Stimulated activated CD4-positive, alpha-beta T cell treated with anti-CD3 and anti-CD28 coated beads, TNF-alpha, amount 100 ng/mL, for 4 hours (primary cell): Measurements from ENCODE around the gene AEN.

Source experiments
- DNase-seq, 3 experiments: peaks; one replicate each; pipeline ENCODE4 v3.0.0-alpha.2; 2020; ENCODE audit warnings: low read depth in 3 of 3

The AEN gene

DNA sequence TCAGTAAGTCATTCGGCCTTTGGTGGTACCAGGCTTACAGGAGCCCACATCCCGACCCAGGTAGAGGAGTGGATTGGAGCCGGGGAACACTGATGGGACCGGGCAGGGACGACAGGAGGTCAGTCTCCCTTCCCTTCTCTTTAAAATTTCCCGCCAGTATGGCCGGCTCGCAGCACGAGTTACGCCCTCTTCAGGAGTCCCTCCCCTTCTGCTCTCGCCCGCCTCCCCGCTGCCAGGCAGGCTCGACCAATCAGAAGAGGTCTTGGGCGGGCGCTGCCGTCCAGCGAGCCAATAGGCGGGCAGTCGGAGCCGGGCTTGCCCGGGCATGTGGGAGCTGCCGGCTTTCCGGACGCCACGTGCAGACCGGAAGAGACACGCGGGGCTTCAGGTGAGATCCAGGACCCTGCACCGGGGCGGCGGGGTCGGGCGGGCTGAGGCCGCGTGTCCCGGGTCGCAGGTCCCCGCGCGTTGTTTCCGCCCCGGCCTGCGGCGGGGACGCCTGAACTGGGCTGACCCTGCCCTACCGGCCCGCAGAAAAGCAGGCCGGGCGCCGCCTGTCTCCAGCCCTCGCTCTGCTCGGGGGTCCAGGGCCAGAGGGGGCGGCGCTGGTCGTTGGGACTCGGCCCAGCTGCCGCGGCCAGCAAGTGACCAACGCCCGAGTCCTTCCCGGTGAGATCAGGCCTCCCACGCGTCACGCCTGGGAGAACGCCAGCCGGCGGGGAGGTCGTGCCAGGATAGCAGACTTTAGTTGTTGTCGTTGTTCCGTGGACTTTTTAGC lies at the start of gene AEN:
TSS of gene AEN (plus strand) at position 346 of the 778 bp plus-strand sequence. CDS start 4,870 bp downstream, outside the sequence.
- DNase-seq: peak; percentile 89 to 92 (median 91)

- no peak for DNase-seq
These were observed 49.3 kb upstream of the AEN start for GRCh38 chr15:88571852-88572259.

DNA sequence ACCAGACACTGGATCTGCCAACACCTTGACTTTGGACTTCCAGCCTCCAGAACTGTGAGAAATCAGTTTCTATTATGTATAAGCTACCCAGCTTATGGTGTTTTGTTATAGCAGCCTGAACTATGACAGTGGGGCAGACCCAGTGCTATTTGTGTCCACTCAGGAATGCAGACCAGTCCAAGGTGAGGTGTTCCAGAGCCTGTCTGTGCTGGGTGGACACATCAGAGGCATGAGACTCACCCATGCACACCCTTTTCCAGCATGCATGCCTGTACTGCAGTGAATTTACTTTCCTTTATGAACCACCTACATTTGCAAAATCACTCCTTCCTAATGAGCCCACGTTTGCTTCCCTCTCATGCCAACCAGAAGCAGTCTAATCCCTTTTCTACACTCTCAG lies 47.1 kb upstream of the AEN start:
- DNase-seq: no peak

DNA sequence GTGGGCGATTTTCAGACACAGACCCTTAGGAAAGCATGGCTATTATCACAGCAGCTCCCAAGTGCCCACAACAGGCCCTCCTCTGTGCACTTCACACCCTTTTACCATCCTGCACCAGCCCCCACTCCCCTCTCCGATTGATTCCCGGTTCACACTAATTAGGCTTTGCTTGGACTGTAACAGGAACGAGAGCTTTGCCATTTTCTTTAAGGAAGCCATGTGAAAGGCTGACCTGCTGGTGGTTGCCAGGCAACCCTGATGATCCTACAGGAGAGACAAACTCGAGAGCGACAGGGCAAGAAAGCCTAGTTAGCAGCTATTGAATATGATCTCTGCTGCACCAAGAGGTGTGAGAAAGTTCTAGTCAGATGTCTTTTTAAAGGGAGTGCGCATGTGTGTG lies 46.5 kb upstream of the AEN start:
- no peak for DNase-seq

DNA sequence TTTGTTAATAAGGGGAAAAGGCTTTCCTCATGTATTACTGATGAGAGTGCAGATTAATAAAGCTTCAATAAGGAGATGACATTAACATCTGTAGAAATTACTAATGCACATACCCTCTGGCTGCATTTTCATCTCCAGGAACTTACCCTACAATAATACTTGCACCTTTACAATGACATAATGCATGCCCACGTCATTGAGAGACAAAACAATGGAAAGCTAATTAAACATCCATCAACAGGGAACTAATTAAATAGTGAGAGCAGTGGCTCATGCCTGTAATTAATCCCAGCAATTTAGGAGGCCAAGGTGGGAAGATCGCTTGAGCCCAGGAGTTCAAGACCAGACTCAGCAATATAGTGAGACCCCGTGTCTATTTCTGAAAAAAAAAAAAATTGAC lies 41.8 kb upstream of the AEN start:
- DNase-seq: no peak

DNA sequence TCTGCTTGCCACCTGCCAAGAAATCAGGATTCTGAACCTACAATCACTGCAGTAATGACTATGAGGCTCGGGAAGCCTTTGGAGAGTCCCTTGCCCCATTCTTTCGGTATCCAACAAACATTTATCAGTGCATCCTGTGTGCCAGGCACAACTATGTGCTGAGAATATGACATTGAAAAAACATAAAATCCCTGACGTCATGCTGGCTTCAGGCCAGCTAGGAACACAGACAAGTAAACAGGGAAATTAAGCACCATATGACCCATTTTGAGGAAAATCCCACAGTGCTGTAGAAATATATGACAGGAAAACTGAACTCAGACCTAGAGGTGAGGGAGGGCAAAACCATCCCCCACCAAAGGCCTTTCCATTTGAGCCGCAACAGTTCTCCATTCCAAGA lies 40.6 kb upstream of the AEN start:
- no peak for DNase-seq

- DNase-seq: no peak
These were observed 34.6 kb upstream of the AEN start for GRCh38 chr15:88586401-88587162.

DNA sequence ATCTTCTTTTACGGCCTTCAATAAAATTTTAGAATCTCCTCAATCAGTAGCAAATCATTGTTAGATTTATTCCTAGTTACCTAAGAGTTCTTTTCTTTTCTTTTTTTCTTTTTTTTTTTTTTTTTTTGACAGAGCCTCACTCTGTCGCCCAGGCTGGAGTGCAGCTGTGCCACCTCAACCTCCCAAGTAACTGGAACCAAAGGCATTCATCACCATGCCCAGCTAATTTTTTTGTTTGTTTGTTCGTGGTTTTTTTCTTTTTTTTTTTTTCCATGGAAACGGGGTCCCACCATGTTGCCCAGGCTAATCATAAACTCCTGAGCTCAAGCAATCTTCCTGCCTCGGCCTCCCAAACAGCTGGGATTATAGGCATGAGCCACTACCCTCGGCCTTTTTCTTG lies 30.4 kb upstream of the AEN start:
- no peak for DNase-seq

GRCh38 chr15:88591384-88591783 lies 29.8 kb upstream of the AEN start:
- no peak for DNase-seq

DNA sequence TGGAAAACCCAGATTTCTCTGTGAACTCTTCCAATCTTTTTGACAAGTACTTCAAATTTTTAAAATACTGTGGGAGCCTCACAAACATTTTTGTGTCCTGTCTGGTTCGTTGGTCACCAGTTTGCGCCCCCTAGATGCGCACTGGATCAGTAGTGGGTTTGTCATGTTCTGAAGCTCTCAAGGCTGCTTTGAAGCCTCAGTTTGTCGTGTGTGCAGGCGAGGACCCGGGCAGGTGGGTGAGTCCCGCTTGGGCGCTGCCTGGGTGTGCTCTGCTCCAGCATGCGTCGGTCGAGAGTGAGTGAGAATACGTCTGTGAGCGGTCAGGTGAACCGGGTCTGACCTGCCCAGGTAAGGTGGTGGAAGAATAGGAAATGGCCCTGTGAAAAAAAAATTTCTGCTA lies 17.3 kb upstream of the AEN start:
- DNase-seq: no peak

- no peak for DNase-seq
These were observed 16.6 kb upstream of the AEN start for GRCh38 chr15:88604381-88605188.

GRCh38 chr15:88605189-88606069 lies 15.7 kb upstream of the AEN start:
- no peak for DNase-seq

- no peak for DNase-seq
These were observed 14.9 kb upstream of the AEN start for GRCh38 chr15:88606070-88606794.

DNA sequence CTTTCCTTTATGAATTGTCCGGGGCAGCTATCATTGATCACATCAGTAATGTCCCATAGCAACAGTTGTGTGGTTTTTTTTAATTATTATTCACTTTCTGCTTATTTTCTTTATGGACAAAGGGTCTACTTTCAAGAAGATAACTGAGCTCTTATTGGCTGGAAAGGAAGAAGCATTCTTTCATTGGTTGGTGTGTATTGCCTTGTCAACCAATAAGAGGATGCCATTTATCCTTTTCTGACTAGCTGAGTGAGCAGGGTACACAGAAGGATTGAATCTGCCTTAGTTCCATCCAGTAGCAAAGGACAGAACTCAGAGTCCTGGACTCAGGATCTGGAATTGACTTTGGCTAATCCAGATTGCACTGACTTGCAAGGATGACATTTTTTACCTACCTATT lies 13.2 kb upstream of the AEN start:
- no peak for DNase-seq

DNA sequence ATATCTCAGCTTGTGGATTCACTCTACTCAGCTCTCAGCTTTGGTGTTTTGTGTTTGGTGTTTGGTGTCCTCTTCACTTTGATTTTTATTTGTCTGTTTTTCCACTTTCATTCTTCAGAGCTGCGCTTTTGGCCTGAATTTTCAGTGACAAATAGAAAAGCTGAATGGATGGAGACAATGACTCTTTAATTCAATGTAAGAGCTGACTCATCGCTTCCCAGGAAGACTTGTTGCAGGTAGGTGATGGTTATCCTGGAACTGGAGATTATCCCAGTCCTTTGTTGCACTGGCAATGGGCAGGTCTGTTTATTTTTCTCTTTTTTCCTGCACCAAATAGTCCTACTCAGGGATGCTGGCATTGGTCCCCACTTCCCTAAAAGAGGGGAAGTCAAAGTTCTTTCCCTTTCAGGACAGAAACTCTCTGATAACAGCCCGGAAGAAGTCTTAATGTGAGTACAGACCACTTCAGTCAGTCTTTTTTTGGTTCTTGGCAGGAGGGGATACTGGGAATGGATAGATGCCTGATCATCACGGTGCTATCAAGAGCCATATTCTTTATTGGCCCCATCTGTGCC lies 12.4 kb upstream of the AEN start:
- DNase-seq: no peak

GRCh38 chr15:88609344-88610090 lies 11.6 kb upstream of the AEN start:
- DNase-seq: no peak

DNA sequence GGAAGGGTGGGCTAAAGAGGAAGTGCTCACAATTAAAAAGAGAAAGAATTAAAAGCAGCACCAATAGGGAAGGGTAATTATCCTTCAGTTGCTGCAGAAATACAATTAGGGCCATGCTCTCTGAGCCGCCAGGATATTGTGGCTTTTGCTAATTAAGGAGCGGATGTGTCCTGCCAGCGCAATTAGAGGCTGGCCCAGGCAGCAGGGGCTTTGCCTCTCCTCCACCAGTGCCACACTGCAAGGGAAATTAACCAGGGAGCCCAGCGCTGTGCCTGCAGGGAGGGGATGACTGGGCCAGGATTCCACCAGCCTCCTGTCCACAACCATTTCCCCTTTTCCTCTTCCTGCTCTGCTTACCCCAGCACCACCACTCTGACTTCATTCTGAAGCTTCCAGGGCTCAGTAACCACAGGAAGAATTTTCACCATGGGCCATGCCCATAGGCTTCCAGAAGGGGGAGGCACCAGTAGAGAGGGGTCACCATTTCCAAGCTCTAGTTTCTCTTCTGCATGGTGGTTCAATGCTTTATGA lies 10.4 kb upstream of the AEN start:
- no peak for DNase-seq

DNA sequence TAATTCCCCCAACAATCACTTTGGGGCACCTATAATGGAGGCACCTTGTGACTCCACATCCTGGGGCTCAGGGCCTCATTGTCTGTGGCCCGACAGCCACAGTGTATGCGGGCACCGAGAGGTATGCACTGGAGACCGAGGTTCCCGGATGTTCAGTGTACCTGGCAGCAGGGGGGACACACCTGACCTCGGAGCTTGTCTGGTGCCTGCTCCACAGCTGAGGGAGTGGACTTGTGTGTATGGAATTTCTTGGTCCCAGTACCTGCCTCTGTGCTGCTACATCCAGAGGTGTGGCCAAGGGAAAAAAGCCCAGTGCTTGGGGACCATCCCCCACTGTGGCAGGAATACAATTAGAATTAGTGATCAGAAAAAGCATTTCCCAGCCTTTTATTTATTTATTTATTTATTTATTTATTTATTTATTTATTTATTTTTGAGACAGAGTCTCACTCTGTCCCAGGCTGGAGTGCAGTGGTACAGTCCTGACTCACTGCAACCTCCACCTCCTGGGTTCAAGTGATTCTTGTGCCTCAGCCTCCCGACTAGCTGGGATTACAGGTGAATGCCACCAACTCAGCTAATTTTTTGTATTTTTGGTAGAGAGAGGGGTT lies 8.8 kb upstream of the AEN start:
- no peak for DNase-seq
